Measurements from ENCODE around the gene ERICH6B.

The ERICH6B gene

DNA sequence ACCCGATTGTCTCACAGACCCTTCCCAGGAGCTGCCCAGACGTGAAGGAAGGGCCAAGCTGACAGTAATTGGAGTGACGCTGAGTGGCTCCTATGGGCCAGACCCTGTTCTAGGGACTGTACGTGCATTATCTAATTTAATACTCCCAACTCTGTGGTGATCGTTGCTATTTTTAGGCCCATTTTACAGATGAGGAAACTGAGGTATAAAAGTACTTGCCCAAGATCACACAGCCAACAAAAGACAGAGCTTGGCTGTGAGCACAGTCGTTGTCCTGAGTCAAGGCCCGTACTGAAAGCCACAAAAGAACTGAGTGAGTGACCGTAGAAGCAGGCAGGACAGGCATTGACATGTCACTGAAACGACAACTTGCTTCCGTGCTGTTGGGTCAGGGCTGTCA lies 74.7 kb downstream of the ERICH6B start:
- no peak for DNase-seq

GRCh38 chr13:45540195-45540594 lies 75.3 kb downstream of the ERICH6B start:
- no peak for DNase-seq

DNA sequence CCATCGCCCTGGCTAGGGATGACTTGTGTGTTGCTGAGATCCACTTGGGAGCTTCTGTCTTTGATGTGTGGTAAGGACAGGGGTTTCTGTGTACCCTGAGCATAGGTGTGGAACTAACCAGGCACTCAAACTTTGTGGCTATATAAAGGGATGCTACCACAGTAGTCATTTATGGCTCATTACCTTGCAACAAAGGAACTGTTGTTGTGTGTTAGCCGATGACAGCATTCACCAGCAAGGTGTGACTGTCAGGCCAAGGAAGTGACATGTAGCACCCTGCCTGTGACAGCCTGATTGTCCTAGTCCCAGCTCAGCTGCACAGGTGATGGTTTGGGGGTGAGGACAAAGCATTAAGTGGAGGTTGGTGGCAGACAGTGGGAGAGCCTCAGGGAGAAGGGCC lies 77.2 kb downstream of the ERICH6B start:
- DNase-seq: no peak

DNA sequence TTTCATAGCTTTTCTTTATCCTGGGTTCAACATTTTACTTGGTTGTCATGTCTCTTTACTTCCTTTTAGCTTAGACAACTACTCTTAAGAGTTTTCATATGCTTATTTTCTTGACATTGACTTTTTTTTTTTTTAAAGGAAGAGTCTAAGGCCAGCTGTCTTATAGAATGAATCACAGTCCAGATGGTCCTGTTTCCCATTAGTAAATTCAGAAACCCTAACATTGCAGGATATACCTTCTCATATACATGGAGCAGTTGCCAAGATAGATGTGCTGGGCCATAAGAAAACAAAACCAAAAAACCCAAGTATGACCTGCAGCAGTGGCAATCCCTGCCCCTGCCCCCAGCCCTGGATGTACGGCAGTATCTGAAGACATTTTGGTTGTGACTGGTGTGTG lies 78.0 kb downstream of the ERICH6B start:
- DNase-seq: peak in 1 of 2 experiments; percentile 26

- DNase-seq: no peak
Observed at GRCh38 chr13:45536224-45536623, 79.3 kb downstream of the ERICH6B start.

DNA sequence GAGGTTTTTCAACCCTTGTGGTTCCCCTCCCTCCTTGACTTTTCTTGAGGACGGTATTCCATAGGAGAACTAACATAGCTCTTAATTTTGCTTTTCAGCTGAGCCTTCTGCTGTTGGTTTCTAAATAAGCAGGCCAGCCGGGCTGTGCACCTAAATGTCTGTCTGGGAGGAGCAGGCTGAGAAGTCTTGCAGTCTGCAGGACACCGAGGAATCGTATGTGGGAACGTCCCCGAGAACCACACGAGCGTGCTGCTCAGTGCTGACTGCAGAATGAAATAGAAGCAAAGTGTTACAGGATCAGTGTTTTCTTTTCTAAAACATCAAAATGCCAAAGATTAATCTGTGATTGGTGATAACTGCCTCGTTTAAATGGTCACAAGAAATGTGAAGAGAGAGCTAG lies 80.9 kb downstream of the ERICH6B start:
- DNase-seq: no peak

DNA sequence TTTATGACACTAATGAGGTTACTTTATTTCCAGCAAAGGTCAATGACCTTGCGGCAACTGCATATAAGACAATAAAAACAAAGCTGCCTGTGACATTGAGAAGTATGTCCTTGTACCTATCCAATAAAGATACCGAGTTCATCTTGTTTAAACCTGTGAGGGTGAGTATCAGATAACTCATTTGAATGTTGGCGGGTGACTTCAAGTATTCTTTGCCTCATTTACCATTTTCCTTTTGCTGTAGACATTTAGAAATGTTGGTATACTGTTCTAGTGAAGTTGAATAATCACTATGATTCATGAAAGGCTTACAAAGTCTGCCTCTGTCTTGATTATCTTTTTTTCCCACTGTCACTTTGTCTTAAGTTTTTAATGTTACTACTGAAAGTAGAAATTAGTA lies 85.8 kb downstream of the ERICH6B start:
- no peak for DNase-seq

GRCh38 chr13:45527699-45528462 lies 87.7 kb downstream of the ERICH6B start:
- DNase-seq: no peak

DNA sequence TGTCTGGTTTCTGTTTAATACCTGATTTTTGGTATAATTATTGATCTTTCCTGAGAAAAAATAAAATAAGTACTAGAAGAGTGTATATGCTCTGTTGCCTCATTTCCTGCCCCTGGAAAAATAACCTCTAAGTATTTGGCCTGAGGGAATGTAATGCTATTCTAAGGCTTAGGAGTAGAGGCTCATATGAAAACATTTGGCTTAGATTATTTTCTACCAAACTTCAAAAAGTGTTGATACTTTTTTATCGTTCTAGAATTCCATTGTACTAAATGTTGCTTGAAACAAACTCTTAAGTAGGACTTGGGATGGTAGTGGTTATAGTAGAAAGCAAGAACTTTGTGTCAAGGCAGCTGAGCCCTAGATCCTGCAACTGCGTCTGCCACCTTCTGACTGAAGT lies 93.0 kb downstream of the ERICH6B start:
- no peak for DNase-seq

DNA sequence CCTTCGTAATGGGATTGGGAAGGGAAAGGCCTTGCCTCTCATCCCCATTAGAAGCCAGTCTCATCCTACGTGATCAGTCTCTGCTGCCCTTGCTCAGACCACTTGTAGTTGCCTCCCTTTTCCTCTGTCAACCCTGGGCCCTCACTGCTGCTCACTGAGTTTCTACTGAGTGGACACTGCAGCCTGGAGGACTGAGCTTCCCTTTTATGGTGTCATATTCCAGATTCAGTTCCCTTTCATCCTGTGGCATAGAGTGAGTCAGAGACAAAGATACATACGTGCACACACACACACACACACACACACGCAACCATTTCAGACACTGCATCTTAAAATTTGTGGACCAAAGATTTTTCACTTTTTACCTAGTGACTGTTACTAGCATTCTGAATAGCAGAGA lies 94.2 kb downstream of the ERICH6B start:
- no peak for DNase-seq

GRCh38 chr13:45519493-45519892 lies 96.0 kb downstream of the ERICH6B start:
- no peak for DNase-seq

DNA sequence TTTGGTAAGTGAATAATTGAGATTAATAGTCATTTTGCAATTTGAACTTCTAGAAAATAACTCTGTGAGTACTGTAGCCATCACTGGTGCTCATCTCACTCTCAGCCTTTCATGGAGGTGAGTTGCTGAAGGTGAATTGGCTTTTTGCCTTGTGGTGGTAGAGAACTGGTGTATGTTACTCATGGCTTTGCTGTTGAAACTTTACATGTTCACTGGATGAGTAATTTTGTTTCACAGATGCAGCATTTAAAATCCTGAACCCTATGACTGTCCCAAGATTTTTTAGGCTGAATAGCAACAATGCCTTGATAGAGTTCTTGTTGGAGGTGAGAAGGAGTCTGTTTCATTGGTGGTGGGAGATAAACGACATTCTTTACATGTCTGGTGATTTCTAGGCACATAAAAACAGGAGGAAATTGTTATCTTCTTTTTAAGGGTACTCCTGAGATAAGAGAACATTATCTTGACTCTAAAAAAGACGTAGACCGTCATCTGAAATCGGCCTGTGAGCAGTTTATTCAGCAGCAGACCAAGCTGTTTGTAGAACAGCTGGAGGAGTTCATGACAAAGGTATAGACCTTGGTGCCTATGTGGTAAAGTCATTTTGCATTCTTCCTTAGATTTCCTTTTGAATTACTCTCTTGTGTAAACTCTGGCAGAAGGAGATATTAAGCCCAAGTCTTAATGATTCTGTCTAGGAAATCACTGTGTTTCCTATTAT lies 96.9 kb downstream of the ERICH6B start:
- DNase-seq: no peak

GRCh38 chr13:45516757-45517156 lies 98.8 kb downstream of the ERICH6B start:
- no peak for DNase-seq

DNA sequence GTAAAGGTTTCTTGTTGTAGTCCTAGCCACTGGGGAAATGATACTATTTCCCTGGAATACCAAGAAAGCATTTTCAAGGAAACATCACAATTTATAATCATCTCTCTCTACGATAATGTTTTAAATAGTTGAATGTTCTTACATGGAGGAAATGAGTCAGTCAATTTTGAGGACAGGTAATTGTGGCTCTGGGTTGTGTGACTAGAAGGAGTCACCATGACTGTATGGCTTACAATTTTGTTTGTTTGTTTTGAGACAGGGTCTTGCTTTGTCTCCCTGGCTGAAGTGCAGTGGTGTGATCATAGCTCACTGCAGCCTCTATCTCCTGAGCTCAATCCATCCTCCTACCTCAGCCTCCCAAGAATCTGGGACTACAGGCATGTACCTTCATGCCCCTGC lies 103.4 kb downstream of the ERICH6B start:
- no peak for DNase-seq

DNA sequence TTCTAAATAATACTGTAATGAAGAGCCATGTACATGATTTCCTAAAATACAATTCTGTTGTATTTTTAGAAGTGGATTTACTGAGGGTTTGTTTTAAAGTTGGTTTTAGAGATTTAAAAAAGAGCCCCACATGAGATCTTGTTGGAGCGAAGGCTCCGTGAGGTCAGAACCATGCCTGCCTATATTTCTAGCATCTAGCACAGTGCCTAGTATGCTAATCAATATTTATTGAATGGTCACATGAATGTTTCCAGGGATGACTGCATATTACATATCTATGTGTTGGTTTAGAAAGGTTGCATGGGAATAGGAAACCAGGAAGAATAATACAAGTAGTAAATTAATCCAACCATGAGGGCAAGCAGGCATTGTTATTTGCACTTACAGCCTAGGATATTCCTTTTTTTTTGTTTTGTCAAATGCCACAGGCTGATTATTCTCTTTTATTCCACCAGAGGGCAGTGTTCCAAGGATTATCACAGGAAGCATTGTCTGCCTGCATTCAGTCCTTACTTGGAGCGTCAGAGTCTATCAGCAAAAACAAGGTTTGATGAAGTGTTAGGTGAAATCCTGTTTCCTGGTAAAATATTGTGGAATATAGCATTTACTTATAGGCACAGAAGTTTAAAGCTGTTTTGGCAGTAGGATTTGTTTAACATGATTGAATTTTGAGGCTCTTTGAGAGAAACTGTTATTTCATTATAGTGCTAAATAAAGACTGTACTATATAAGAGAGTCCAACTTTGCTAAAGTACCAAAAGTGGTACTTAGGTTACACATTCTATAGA lies 104.0 kb downstream of the ERICH6B start:
- DNase-seq: peak; percentile 41 to 70

DNA sequence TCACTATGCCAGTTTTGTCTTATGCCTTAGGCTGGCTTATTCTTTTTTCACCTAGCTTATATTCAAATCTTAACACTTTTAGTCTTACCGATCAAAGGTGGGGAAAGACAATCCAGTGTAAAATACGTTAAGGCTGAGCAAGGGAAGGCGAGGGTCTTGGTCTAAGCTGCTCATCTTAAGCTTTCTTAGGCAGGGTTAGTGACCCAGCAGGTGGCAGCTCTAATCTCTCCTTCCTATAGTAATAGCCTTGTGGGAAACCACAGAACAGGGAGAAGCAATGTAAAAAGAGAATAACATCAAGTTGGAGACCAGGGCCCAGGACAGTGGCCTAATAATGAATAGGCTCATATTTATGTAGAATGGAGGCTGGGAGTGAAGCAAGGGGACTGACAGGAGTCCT lies 104.9 kb downstream of the ERICH6B start:
- DNase-seq: peak in 1 of 2 experiments; percentile 24

DNA sequence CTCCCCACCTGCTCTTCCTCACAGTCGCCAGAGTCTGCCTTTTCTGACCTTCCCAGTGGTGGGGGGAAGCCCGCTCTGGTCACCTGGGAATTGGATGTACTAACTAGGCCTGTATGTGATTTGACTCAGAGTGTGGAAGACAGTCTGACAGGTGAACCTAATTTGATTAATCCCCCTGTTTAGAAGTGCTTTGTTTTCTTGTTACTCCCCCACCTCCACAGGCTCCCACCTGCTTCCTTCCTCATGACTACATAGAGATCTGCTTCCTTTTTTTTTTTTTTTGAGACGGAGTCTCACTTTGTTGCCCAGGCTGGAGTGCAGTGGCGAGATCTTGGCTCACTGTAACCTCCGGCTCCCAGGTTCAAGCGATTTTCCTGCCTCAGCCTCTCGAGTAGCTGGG lies 106.8 kb downstream of the ERICH6B start:
- DNase-seq: no peak

DNA sequence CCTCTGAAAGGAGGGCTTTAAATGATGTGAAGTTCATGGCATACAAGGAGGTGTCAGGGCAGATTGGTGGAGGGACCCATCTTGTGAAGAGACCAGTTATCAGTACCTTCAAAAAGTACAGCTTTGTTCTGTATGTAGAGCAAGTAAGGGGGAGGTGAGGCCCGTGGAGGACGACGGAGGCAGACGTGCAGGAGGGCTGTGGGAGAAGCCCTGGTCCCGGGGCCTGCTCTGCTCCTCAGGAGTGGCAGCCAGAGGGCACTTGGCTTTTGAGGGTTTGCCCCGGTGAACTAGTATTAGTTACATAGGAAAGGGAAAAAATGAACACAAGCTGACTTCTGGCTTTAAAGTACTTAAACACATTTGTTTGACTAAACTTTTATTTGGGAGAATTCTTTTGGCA lies 108.7 kb downstream of the ERICH6B start:
- DNase-seq: no peak

- no peak for DNase-seq
Observed at GRCh38 chr13:45503658-45504057, 111.9 kb downstream of the ERICH6B start.

GRCh38 chr13:45501175-45501526 lies 114.4 kb downstream of the ERICH6B start:
- DNase-seq: no peak

GRCh38 chr13:45500492-45501174 lies 114.9 kb downstream of the ERICH6B start:
- DNase-seq: no peak

- DNase-seq: no peak
Observed at GRCh38 chr13:45496942-45497341, 118.6 kb downstream of the ERICH6B start.

DNA sequence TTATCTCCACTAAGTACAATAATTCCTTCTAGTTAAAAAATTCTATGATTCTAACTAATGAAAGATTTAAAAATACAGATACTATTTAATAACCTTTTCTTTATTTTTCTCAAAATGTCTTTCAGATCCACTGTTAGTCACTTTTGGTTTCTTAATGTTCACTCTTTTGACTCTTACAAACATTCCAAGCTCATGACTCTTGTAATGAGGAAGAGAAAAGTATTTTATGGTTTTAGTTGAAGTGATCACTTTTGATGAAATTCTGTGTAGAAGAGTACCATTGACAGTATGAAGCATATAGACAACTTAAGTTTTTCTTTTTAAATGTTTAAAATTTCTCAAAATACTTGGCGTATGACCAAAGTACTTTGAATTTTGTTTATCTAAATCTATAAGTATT lies 123.0 kb downstream of the ERICH6B start:
- DNase-seq: no peak

Data from NCI-H524 (cell line).